Activated T-helper 17 cell treated with anti-CD3 and anti-CD28 coated beads, Interleukin-2, amount 50 U/mL, for 72 hours (primary cell): ENCODE results near the gene NOX4. TPM values are rescaled to one million over a fixed set of nuclear protein-coding genes. Genes with fewer than 3 reads are reported as not detected.

ENCODE experiments used
- ATAC-seq: fragments of 150-1000 bp; cut with Tn5 transposase; replicated peaks from 2 replicates; pipeline ENCODE4 v1.10.0; 2021; ENCODE audit warnings: mild to moderate bottlenecking, moderate library complexity
- H3K27ac Mint-ChIP-seq: one replicate; pipeline ENCODE4 v1.8.0; 2022; ENCODE audit warnings: mixed read lengths
- H3K27me3 Mint-ChIP-seq: one replicate; pipeline ENCODE4 v1.8.0; 2022; ENCODE audit warnings: mixed read lengths
- H3K36me3 Mint-ChIP-seq: one replicate; pipeline ENCODE4 v1.8.0; 2022; ENCODE audit warnings: low read depth, mild to moderate bottlenecking, mixed read lengths
- H3K4me1 Mint-ChIP-seq: one replicate; pipeline ENCODE4 v1.8.0; 2022; ENCODE audit warnings: mixed read lengths
- H3K4me3 Mint-ChIP-seq: one replicate; pipeline ENCODE4 v1.8.0; 2022; ENCODE audit warnings: mild to moderate bottlenecking, mixed read lengths
- H3K9me3 Mint-ChIP-seq: one replicate; pipeline ENCODE4 v1.8.0; 2022; ENCODE audit warnings: mixed read lengths
- total RNA-seq, 2 donors: library from RNA; stranded (reverse); gene quantifications; one replicate each; pipeline ENCODE4 v1.2.3, GENCODE V29; 2022

NOX4 gene
- total RNA-seq, 2 donors from 2014 or later = not detected

- H3K36me3 Mint-ChIP-seq = no peaks in the 10 kb centered on the region
- no peak for ATAC-seq
- peaks cover 5% of the 10 kb centered on the region for H3K9me3 Mint-ChIP-seq
- H3K4me3 Mint-ChIP-seq = no peak overlapping the region
- no peaks in the 10 kb centered on the region for H3K4me1 Mint-ChIP-seq
- H3K27me3 Mint-ChIP-seq = no peaks in the 10 kb centered on the region
- no peak overlapping the region for H3K27ac Mint-ChIP-seq
Measured at GRCh38 chr11:89275966-89276365, 215.2 kb downstream of the NOX4 start.

Other genes with a start within 250 kb of the NOX4 start
- gene TRIM77, start 218.9 kb upstream of the NOX4 start, total RNA-seq = not detected